Measurements from ENCODE around the gene ARVCF.

- TF ChIP-seq POLR2AphosphoS5 (IDR thresholded peaks at IDR 0.05) (no peak), POLR2A (IDR thresholded peaks at IDR 0.05) (no peak), CTCF (IDR thresholded peaks at IDR 0.05) (no peak)
Measured at GRCh38 chr22:20012741-20013331, 3.8 kb downstream of the ARVCF start.
